Endodermal cell (in vitro differentiated cells): ENCODE measurements around the gene CHST11. TPM values are rescaled to one million over a fixed set of nuclear protein-coding genes. Genes with fewer than 3 reads are reported as not detected.

ENCODE experiments used
- DNase-seq: peaks from one replicate; pipeline ENCODE4 v3.0.0-alpha.2; 2017
- H3K27ac ChIP-seq: 2 replicates; pipeline ENCODE4 v1.5.1; 2013; ENCODE audit warnings: mild to moderate bottlenecking, low read depth, low read length, moderate library complexity
- H3K27me3 ChIP-seq: 2 replicates; pipeline ENCODE4 v1.6.1; 2013; ENCODE audit warnings: mild to moderate bottlenecking, low read length, moderate library complexity; ENCODE audit not compliant: insufficient read depth, control insufficient read depth, poor library complexity, severe bottlenecking
- H3K36me3 ChIP-seq: 2 replicates; pipeline ENCODE4 v1.7.0; 2013; ENCODE audit warnings: mild to moderate bottlenecking, low read length, moderate library complexity; ENCODE audit not compliant: control insufficient read depth, insufficient read depth
- H3K4me1 ChIP-seq: one replicate; pipeline ENCODE4 v1.7.0; 2013; ENCODE audit warnings: low read length; ENCODE audit not compliant: control insufficient read depth, insufficient read depth
- H3K4me3 ChIP-seq: 2 replicates; pipeline ENCODE4 v1.5.1; 2013; ENCODE audit warnings: mild to moderate bottlenecking, low read length, moderate library complexity
- H3K9ac ChIP-seq: 2 replicates; pipeline ENCODE4 v1.6.1; 2013; ENCODE audit warnings: mild to moderate bottlenecking, low read length, moderate library complexity; ENCODE audit not compliant: poor library complexity, severe bottlenecking; ENCODE audit errors: extremely low read depth
- H3K9me3 ChIP-seq: 2 replicates; pipeline ENCODE4 v1.6.1; 2013; ENCODE audit warnings: mild to moderate bottlenecking, low read length, moderate library complexity; ENCODE audit not compliant: control insufficient read depth
- H3K27ac Mint-ChIP-seq: 2 replicates; pipeline ENCODE4 v1.8.0; 2020; ENCODE audit warnings: mixed read lengths
- H3K27me3 Mint-ChIP-seq: 2 replicates; pipeline ENCODE4 v1.8.0; 2021; ENCODE audit warnings: mild to moderate bottlenecking, mixed read lengths; ENCODE audit not compliant: insufficient read depth
- H3K36me3 Mint-ChIP-seq: 2 replicates; pipeline ENCODE4 v1.8.0; 2020; ENCODE audit warnings: low read depth, mixed read lengths
- H3K4me1 Mint-ChIP-seq: 2 replicates; pipeline ENCODE4 v1.8.0; 2020; ENCODE audit warnings: mixed read lengths
- H3K4me3 Mint-ChIP-seq: 2 replicates; pipeline ENCODE4 v1.8.0; 2020; ENCODE audit warnings: mild to moderate bottlenecking, moderate library complexity, mixed read lengths
- H3K9me3 Mint-ChIP-seq: 2 replicates; pipeline ENCODE4 v1.8.0; 2020; ENCODE audit warnings: mild to moderate bottlenecking, mixed read lengths
- CTCF ChIP-seq: fragments of 200-600 bp; sonication (generic); conservative IDR thresholded peaks from 2 replicates; pipeline ENCODE4 v1.5.0; 2021; ENCODE audit warnings: antibody characterized with exemption, mild to moderate bottlenecking
- WGBS, 2 experiments: methylation state at CpG; one replicate each; pipeline versions ENCODE4 v1.1.5 to v1.1.7; 2013; ENCODE audit warnings: missing lambda C conversion rate in 2 of 2, mixed read lengths in 1 of 2; ENCODE audit not compliant: insufficient coverage in 1 of 2, insufficient read length in 1 of 2; 5-methylcytosine and 5-hydroxymethylcytosine counted together
- total RNA-seq, 2 donors: library from RNA; stranded (reverse); fragmentation: NEBNext Ultra II Directional in 1 of 2; extraction: Animal tissue kit (Norgen Biotek cat#: 25700) in 1 of 2; gene quantifications; 2 replicates in 1 of 2; 3 replicates in 1 of 2; pipeline ENCODE4 v1.2.1, GENCODE V29; 2021

CHST11 gene
- total RNA-seq, 2 donors from 2014 or later, result 30.7 to 36.2 TPM

- Mint-ChIP-seq H3K9me3 (no peaks in the 10 kb centered on the region), H3K36me3 (peaks cover 17% of the 10 kb centered on the region), H3K27ac (peak overlapping the region; percentile 59), H3K27me3 (no peaks in the 10 kb centered on the region), H3K4me3 (no peak overlapping the region), H3K4me1 (peaks cover 32% of the 10 kb centered on the region)
- Histone ChIP-seq H3K27me3 (no peaks in the 10 kb centered on the region), H3K4me1 (peaks cover 7% of the 10 kb centered on the region), H3K36me3 (peaks cover 5% of the 10 kb centered on the region), H3K9ac (no peak overlapping the region), H3K4me3 (no peak overlapping the region), H3K9me3 (no peaks in the 10 kb centered on the region), H3K27ac (no peak overlapping the region)
- TF ChIP-seq CTCF, result no peak
- 98 to 100% methylated on average over 1 to 4 of the region's 4 CpGs for WGBS, 2 experiments
- DNase-seq, result no peak
These were observed 33.4 kb downstream of the CHST11 start for GRCh38 chr12:104490186-104490585.

GRCh38 chr12:104490850-104491249, 34.1 kb downstream of the CHST11 start:
- no peak for TF ChIP-seq CTCF
- Mint-ChIP-seq H3K27me3 (no peaks in the 10 kb centered on the region), H3K4me3 (no peak overlapping the region), H3K27ac (no peak overlapping the region), H3K9me3 (no peaks in the 10 kb centered on the region), H3K36me3 (peaks cover 17% of the 10 kb centered on the region), H3K4me1 (peaks cover 30% of the 10 kb centered on the region)
- Histone ChIP-seq H3K36me3 (peaks cover 5% of the 10 kb centered on the region), H3K9ac (no peak overlapping the region), H3K27ac (no peak overlapping the region), H3K4me3 (no peak overlapping the region), H3K27me3 (no peaks in the 10 kb centered on the region), H3K9me3 (no peaks in the 10 kb centered on the region), H3K4me1 (peaks cover 10% of the 10 kb centered on the region)
- 84 to 90% methylated on average over 1 to 2 of the region's 3 CpGs for WGBS, 2 experiments
- DNase-seq, result no peak

GRCh38 chr12:104493496-104493895, 36.7 kb downstream of the CHST11 start:
- no peak overlapping the region for H3K9ac ChIP-seq
- no peak overlapping the region for H3K4me3 Mint-ChIP-seq
- no peak overlapping the region for H3K27ac ChIP-seq
- H3K36me3 Mint-ChIP-seq, result peaks cover 13% of the 10 kb centered on the region
- no peak overlapping the region for H3K4me3 ChIP-seq
- peaks cover 5% of the 10 kb centered on the region for H3K36me3 ChIP-seq
- H3K27me3 ChIP-seq, result no peaks in the 10 kb centered on the region
- peaks cover 20% of the 10 kb centered on the region for H3K4me1 ChIP-seq
- H3K9me3 ChIP-seq, result no peaks in the 10 kb centered on the region
- H3K9me3 Mint-ChIP-seq, result no peaks in the 10 kb centered on the region
- no peaks in the 10 kb centered on the region for H3K27me3 Mint-ChIP-seq
- no peak for DNase-seq
- no peak for TF ChIP-seq CTCF
- no peak overlapping the region for H3K27ac Mint-ChIP-seq
- H3K4me1 Mint-ChIP-seq, result peaks cover 31% of the 10 kb centered on the region
- 96 to 100% methylated on average over 5 to 6 of the region's 7 CpGs for WGBS, 2 experiments
